K562 (cell line): Measurements from ENCODE around the gene NOS2. TPM values are rescaled to one million over a fixed set of nuclear protein-coding genes. Genes with fewer than 3 reads are reported as not detected.

Source experiments
- ATAC-seq: fragments of 200-7000 bp; cut with Tn5 transposase; 3 replicates; pipeline ENCODE4 v1.9.1; 2020; ENCODE audit warnings: moderate library complexity
- BruUV-seq: library from RNA; stranded (reverse); fragments of 400-500 nt; replicated peaks from 2 replicates; lab custom pipeline; 2021; lab: Mats Ljungman, UMichigan
- CTCF ChIA-PET: fragments of 300-600 bp; formaldehyde crosslinking; extraction: SDS; loops from one replicate; lab custom pipeline; 2021; ENCODE audit warnings: low intra/inter-chr PET ratio; lab: Yijun Ruan, JAX
- POLR2A ChIA-PET: fragments of 300-600, 350-650 bp; sonication (Branson Sonifier 250); formaldehyde crosslinking; extraction: SDS; loops from one replicate; lab custom pipeline; 2021; ENCODE audit warnings: antibody characterized with exemption, inconsistent platforms; lab: Yijun Ruan, JAX
- DNase-seq, 4 experiments: peaks; one replicate each; pipeline versions ENCODE4 v3.0.0 to v3.0.0-alpha.2; 2011 to 2018; ENCODE audit warnings: low spot score in 3 of 4, mixed read lengths in 3 of 4; ENCODE audit errors: extremely low read depth in 1 of 4
- FAIRE-seq: peaks from 2 replicates; lab custom pipeline; 2011; peaks lifted over from hg19 to GRCh38; lab: Jason Lieb, UNC
- H2AFZ ChIP-seq: 2 replicates; pipeline ENCODE4 v1.6.0; 2011; ENCODE audit warnings: low read depth, low read length, control low read depth, inconsistent platforms
- H3K27ac ChIP-seq: fragments of 200-600 bp; 3 replicates; pipeline ENCODE4 v1.8.0; 2011; ENCODE audit warnings: low read depth, mild to moderate bottlenecking, control low read depth, inconsistent platforms, low read length, moderate library complexity, mixed read lengths; ENCODE audit errors: extremely low read depth
- H3K27me3 ChIP-seq, 2 experiments: fragments of 300-600 bp in 1 of 2; 2 replicates in 1 of 2; 3 replicates in 1 of 2; pipeline versions ENCODE4 v1.6.0 to v1.8.0; 2011; ENCODE audit warnings: inconsistent platforms in 2 of 2, low read length in 2 of 2, mild to moderate bottlenecking in 1 of 2, mixed read lengths in 1 of 2, moderate library complexity in 1 of 2; ENCODE audit not compliant: control insufficient read depth in 2 of 2, insufficient read depth in 2 of 2
- H3K36me3 ChIP-seq: fragments of 300-600 bp; 3 replicates; pipeline ENCODE4 v1.8.0; 2011; ENCODE audit warnings: mild to moderate bottlenecking, low read length, inconsistent platforms; ENCODE audit not compliant: control insufficient read depth, insufficient read depth
- H3K4me1 ChIP-seq, 2 experiments: fragments of 200-600 bp in 1 of 2; replicated peaks in 1 of 2; 2 replicates in 1 of 2; 3 replicates in 1 of 2; pipeline versions ENCODE4 v1.5.1 to v1.8.0; 2011; ENCODE audit warnings: inconsistent platforms in 2 of 2, low read length in 2 of 2, mild to moderate bottlenecking in 1 of 2, mixed read lengths in 1 of 2, moderate library complexity in 1 of 2; ENCODE audit not compliant: control insufficient read depth in 2 of 2, insufficient read depth in 2 of 2
- H3K4me2 ChIP-seq: 2 replicates; pipeline ENCODE4 v1.6.1; 2011; ENCODE audit warnings: low read length, control low read depth, inconsistent platforms, mixed read lengths; ENCODE audit not compliant: insufficient read depth
- H3K4me3 ChIP-seq: fragments of 200-600 bp; sonication (generic), shearing (Covaris generic); 2 replicates; pipeline ENCODE4 v1.5.1; 2016; ENCODE audit warnings: control low read depth, inconsistent platforms
- H3K79me2 ChIP-seq: fragments of 200-600 bp; 3 replicates; pipeline ENCODE4 v1.8.0; 2011; ENCODE audit warnings: low read length, inconsistent platforms; ENCODE audit not compliant: control insufficient read depth, insufficient read depth
- H3K9ac ChIP-seq, 2 experiments: 2 replicates each; pipeline versions ENCODE4 v1.6.0 to v1.6.1; 2011; ENCODE audit warnings: low read depth in 2 of 2, low read length in 2 of 2, control low read depth in 1 of 2, inconsistent platforms in 1 of 2, mild to moderate bottlenecking in 1 of 2, mixed read lengths in 1 of 2; ENCODE audit not compliant: insufficient read depth in 1 of 2
- H3K9me1 ChIP-seq: one replicate; pipeline ENCODE4 v1.6.0; 2011; ENCODE audit warnings: inconsistent platforms, mild to moderate bottlenecking, low read length, moderate library complexity; ENCODE audit not compliant: control insufficient read depth, insufficient read depth
- H3K9me3 ChIP-seq: replicated peaks from 2 replicates; pipeline ENCODE4 v1.5.1; 2011; ENCODE audit warnings: low read depth, low read length, inconsistent platforms; ENCODE audit not compliant: control insufficient read depth, insufficient read depth
- H4K20me1 ChIP-seq: replicated peaks from 2 replicates; pipeline ENCODE4 v1.6.1; 2011; ENCODE audit warnings: low read length, inconsistent platforms, mixed read lengths; ENCODE audit not compliant: control insufficient read depth, insufficient read depth
- BRD4 ChIP-seq: fragments of 200-600 bp; sonication (generic); IDR thresholded peaks from 2 replicates; pipeline ENCODE4 v1.6.1; 2017; ENCODE audit warnings: inconsistent platforms
- ELK1 ChIP-seq: sonication (generic); formaldehyde crosslinking; IDR thresholded peaks from 2 replicates; pipeline ENCODE4 v1.8.1; 2022; ENCODE audit warnings: missing genetic modification reagents
- HNRNPL ChIP-seq: fragments of 200-400 bp; formaldehyde crosslinking; IDR thresholded peaks from 2 replicates; pipeline ENCODE4 v1.6.1; 2017; ENCODE audit warnings: low read depth, mild to moderate bottlenecking, low read length
- MEIS2 ChIP-seq: fragments of 450-650 bp; IDR thresholded peaks from 2 replicates; pipeline ENCODE4 v1.6.1; 2014; ENCODE audit warnings: mild to moderate bottlenecking; ENCODE audit not compliant: partially characterized antibody
- MTA2 ChIP-seq: fragments of 450-650 bp; IDR thresholded peaks from 2 replicates; pipeline ENCODE4 v1.6.1; 2016; ENCODE audit warnings: low read depth
- RCOR1 ChIP-seq, 2 experiments: IDR thresholded peaks; 2 replicates each; pipeline ENCODE4 v1.6.1; 2012; ENCODE audit warnings: low read depth in 2 of 2, low read length in 2 of 2, borderline replicate concordance in 1 of 2, improper control_type of control experiment in 1 of 2
- TAF7 ChIP-seq: fragments of 450-650 bp; IDR thresholded peaks from 2 replicates; pipeline ENCODE4 v1.6.1; 2016; ENCODE audit warnings: missing genetic modification characterization, missing compliant biosample characterization
- ZNF224 ChIP-seq: sonication (generic); formaldehyde crosslinking; IDR thresholded peaks from 2 replicates; pipeline ENCODE4 v1.8.0; 2022; ENCODE audit warnings: mild to moderate bottlenecking, missing genetic modification reagents
- ZNF253 ChIP-seq: fragments of 250-450 bp; sonication (Bioruptor Pico); conservative IDR thresholded peaks from 2 replicates; pipeline ENCODE4 v1.6.1; 2021; ENCODE audit warnings: mild to moderate bottlenecking
- ZNF274 ChIP-seq: IDR thresholded peaks from 2 replicates; pipeline ENCODE4 v1.6.1; 2011; ENCODE audit warnings: low read depth, mild to moderate bottlenecking, low read length, moderate library complexity, borderline replicate concordance
- WGBS: fragments of 100-300 bp; shearing (Covaris generic); methylation state at CpG from one replicate; pipeline ENCODE4 v1.1.6; 2016; ENCODE audit warnings: low coverage, mixed read lengths; ENCODE audit not compliant: insufficient coverage; ENCODE audit errors: missing lambda C conversion rate; 5-methylcytosine and 5-hydroxymethylcytosine counted together
- in situ Hi-C: fragments of 300-500 bp; cut with MboI; formaldehyde crosslinking; loops from 4 replicates; pipeline ENCODE4 v1.15.0; 2018; ENCODE audit warnings: inconsistent platforms, mixed read lengths
- intact Hi-C: fragments of 100-400 bp; cut with micrococcal nuclease; formaldehyde crosslinking; loops from 2 replicates; pipeline ENCODE4 v1.14.2; 2022
- polyA plus RNA-seq, 8 experiments: library from polyadenylated mRNA; depleted of rRNA in 4 of 8; stranded (reverse) in 5 of 8; unstranded in 3 of 8; fragments of >200 nt; fragmentation: Nextera tagmentation in 2 of 8; fragmentation: Illumina TruSeq in 1 of 8; extraction: Ambion mirVana in 2 of 8; extraction: Trizol in 1 of 8; gene quantifications; 2 replicates each; pipeline versions ENCODE4 v1.2.1 to v1.2.3, GENCODE V29; 2011 to 2014; ENCODE audit warnings: inconsistent platforms in 1 of 8, missing spikeins in 1 of 8
- total RNA-seq, 7 experiments: library from RNA; depleted of rRNA in 6 of 7; stranded (reverse); fragments of >200 nt in 6 of 7; fragmentation: Illumina TruSeq in 2 of 7; extraction: Trizol in 2 of 7; gene quantifications; 2 replicates each; pipeline versions ENCODE4 v1.2.1 to v1.2.3, GENCODE V29; 2011 to 2021; ENCODE audit warnings: low replicate concordance in 1 of 7
- TF ChIP-seq, protein P1 (sequence below): fragments of 250-450 bp; sonication (Bioruptor Pico); IDR thresholded peaks from 2 replicates; pipeline ENCODE4 v1.4.0; 2020; ENCODE audit warnings: mild to moderate bottlenecking
- TF ChIP-seq, protein P2 (sequence below): fragments of 150-350 bp; conservative IDR thresholded peaks from 2 replicates; pipeline ENCODE4 v1.6.1; 2014; ENCODE audit warnings: low read length

NOS2 gene
- total and polyA plus RNA-seq, 9 of the 15 experiments (the other 6 are each of a cell fraction or from before 2014, with no cell fraction given): not detected

DNA sequence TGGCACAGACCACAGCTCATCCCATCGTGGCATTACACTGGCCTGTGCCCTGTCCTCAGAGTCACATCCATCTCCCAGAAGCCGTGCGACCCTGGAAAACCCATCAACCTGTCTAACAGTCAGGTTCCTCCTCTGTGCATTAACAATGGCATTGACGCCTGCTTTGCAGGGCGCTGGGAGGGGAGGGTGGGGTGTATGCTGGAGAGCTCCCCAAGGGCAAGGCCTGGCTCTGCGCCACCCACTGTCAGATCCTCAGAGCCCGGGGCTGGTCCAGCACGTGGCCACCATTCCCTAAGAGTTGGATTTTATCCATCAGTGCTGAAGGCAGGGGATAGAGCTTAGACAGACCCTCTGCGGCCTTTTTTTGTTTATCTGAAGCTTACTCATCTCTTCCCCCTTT is 28.7 kb downstream of the NOS2 start (continued):
- TF ChIP-seq TAF7 (tag) (no peak), HNRNPL (no peak), ELK1 (no peak)
- TF ChIP-seq, protein P1, sequence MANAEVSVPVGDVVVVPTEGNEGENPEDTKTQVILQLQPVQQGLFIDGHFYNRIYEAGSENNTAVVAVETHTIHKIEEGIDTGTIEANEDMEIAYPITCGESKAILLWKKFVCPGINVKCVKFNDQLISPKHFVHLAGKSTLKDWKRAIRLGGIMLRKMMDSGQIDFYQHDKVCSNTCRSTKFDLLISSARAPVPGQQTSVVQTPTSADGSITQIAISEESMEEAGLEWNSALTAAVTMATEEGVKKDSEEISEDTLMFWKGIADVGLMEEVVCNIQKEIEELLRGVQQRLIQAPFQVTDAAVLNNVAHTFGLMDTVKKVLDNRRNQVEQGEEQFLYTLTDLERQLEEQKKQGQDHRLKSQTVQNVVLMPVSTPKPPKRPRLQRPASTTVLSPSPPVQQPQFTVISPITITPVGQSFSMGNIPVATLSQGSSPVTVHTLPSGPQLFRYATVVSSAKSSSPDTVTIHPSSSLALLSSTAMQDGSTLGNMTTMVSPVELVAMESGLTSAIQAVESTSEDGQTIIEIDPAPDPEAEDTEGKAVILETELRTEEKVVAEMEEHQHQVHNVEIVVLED (CRISPR knock-in tag): no peak

- no peaks in the 10 kb centered on the region; the same call in 1 of the 2 replicates for H4K20me1 ChIP-seq
- H3K4me3 ChIP-seq: no peak overlapping the region
- in situ Hi-C loops: no loop called here
- H3K4me1 ChIP-seq: no peaks in the 10 kb centered on the region
- FAIRE-seq (no peak), DNase-seq (no peak), ATAC-seq (no peak)
- POLR2A ChIA-PET: no interaction called here
- intact Hi-C loops: no loop called here
- CTCF ChIA-PET: no interaction called here
- no peaks in the 10 kb centered on the region for H3K9me1 ChIP-seq
- no peaks in the 10 kb centered on the region for H3K36me3 ChIP-seq
- no peak overlapping the region for H3K27ac ChIP-seq
- H3K9ac ChIP-seq: no peak overlapping the region
- no peak overlapping the region for H3K4me2 ChIP-seq
- WGBS: 1% methylated on average over 8 of the region's 9 CpGs
- H3K27me3 ChIP-seq: peaks cover 27 to 82% of the 10 kb centered on the region in 2 experiments
- no peak overlapping the region for H2AFZ ChIP-seq
- H3K9me3 ChIP-seq: no peaks in the 10 kb centered on the region
- no peaks in the 10 kb centered on the region for H3K79me2 ChIP-seq
- BruUV-seq: no TSS peak
- no peak for TF ChIP-seq ZNF274
- TF ChIP-seq, protein P2, sequence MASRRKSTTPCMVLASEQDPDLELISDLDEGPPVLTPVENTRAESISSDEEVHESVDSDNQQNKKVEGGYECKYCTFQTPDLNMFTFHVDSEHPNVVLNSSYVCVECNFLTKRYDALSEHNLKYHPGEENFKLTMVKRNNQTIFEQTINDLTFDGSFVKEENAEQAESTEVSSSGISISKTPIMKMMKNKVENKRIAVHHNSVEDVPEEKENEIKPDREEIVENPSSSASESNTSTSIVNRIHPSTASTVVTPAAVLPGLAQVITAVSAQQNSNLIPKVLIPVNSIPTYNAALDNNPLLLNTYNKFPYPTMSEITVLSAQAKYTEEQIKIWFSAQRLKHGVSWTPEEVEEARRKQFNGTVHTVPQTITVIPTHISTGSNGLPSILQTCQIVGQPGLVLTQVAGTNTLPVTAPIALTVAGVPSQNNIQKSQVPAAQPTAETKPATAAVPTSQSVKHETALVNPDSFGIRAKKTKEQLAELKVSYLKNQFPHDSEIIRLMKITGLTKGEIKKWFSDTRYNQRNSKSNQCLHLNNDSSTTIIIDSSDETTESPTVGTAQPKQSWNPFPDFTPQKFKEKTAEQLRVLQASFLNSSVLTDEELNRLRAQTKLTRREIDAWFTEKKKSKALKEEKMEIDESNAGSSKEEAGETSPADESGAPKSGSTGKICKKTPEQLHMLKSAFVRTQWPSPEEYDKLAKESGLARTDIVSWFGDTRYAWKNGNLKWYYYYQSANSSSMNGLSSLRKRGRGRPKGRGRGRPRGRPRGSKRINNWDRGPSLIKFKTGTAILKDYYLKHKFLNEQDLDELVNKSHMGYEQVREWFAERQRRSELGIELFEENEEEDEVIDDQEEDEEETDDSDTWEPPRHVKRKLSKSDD: no peak
- no peak for TF ChIP-seq MTA2
- no peak for TF ChIP-seq MEIS2
- no peak for TF ChIP-seq RCOR1 (IDR thresholded peaks at IDR 0.05; ENCODE audit: borderline replicate concordance in 1 of 2, low read depth in 2 of 2, low read length in 2 of 2)
- no peak for TF ChIP-seq BRD4
- TF ChIP-seq ZNF253 (CRISPR knock-in tag): no peak
- TF ChIP-seq ZNF224: no peak
These were observed 29.5 kb downstream of the NOS2 start for GRCh38 chr17:27770877-27771276.
